Stimulated activated CD4-positive, alpha-beta T cell treated with anti-CD3 and anti-CD28 coated beads, Interleukin-12 subunit alpha, Interleukin-12 subunit beta, amount 100 ng/mL, for 24 hours (primary cell): ENCODE results near the gene NPEPPS.

Experiments
- DNase-seq, 2 experiments: peaks; one replicate each; pipeline ENCODE4 v3.0.0-alpha.2; 2020; ENCODE audit warnings: low read depth in 2 of 2

NPEPPS gene

DNA sequence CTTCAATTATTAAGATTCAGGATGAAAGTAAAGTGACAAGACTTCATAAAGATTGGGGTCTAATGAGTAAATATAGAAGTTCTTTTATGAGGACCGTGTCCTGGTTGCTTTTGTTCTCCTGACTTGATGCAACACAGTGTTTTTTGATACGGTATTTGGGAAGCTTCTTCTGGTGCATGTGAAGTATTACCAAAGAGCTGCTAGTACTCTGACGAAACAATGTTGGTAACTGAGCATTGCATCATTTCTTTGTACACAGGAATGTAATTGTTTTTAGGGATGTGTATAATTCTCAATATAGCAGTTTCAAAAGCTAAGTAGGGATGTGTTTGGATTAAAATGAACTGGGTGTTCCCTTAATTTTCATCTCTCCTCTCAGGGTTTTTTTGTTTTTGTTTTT, 134.7 kb downstream of the NPEPPS start:
- DNase-seq = no peak

DNA sequence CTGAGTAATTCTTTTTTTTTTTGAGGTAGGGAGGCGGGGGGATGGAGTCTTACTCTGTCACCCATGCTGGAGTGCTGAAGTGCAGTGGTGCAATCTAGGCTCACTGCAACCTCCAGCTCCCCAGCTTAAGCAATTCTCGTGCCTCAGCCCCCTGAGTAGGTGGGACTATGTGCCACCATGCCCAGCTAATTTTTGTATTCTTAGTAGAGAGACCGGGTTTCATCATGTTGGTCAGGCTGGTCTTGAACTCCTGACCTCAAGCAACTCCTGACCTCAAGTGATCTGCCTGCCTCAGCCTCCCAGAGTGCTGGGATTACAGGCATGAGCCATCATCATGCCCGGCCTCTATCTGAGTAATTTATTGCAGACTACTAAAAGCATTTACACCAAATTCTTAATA, 138.2 kb downstream of the NPEPPS start:
- DNase-seq = no peak

- DNase-seq = no peak
Measured at GRCh38 chr17:47670064-47670463, 139.2 kb downstream of the NPEPPS start.
